ENCODE measurements around the gene POP7.
A peak's percentile ranks its signal among the peaks of the same experiment; 100 is the strongest.
"Not testable (repeated sequence)": the region's sequence is repeated elsewhere in the genome, so short reads cannot be mapped to it uniquely, and the experiment has no call there.

POP7 gene

DNA sequence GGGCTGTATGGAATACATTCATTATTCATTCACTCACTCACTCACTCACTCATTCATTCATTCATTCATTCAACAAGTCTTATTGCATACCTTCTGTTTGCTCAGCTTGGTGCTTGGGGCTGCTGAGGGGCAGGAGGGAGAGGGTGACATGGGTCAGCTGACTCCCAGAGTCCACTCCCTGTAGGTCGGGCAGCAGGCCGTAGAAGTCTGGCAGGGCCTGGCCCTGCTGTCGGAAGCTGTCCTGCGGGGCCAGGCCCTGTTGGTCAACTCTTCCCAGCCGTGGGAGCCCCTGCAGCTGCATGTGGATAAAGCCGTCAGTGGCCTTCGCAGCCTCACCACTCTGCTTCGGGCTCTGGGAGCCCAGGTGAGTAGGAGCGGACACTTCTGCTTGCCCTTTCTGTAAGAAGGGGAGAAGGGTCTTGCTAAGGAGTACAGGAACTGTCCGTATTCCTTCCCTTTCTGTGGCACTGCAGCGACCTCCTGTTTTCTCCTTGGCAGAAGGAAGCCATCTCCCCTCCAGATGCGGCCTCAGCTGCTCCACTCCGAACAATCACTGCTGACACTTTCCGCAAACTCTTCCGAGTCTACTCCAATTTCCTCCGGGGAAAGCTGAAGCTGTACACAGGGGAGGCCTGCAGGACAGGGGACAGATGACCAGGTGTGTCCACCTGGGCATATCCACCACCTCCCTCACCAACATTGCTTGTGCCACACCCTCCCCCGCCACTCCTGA is 16.7 kb downstream of the POP7 start:
- Histone ChIP-seq H3K9ac (ENCODE audit: low read depth, low read length) (no peak overlapping the region), H3K4me1 (ENCODE audit: control insufficient read depth, insufficient read depth, low read length) (no peaks in the 10 kb centered on the region), H3K4me3 (ENCODE audit: low read depth, low read length) (no peak overlapping the region), H3K36me3 (ENCODE audit: control insufficient read depth, insufficient read depth, low read length) (no peaks in the 10 kb centered on the region), H3K27me3 (ENCODE audit: control insufficient read depth, insufficient read depth, low read length) (peaks cover 22% of the 10 kb centered on the region), H3K9me3 (ENCODE audit: control insufficient read depth, insufficient read depth, low read length) (no peaks in the 10 kb centered on the region)

DNA sequence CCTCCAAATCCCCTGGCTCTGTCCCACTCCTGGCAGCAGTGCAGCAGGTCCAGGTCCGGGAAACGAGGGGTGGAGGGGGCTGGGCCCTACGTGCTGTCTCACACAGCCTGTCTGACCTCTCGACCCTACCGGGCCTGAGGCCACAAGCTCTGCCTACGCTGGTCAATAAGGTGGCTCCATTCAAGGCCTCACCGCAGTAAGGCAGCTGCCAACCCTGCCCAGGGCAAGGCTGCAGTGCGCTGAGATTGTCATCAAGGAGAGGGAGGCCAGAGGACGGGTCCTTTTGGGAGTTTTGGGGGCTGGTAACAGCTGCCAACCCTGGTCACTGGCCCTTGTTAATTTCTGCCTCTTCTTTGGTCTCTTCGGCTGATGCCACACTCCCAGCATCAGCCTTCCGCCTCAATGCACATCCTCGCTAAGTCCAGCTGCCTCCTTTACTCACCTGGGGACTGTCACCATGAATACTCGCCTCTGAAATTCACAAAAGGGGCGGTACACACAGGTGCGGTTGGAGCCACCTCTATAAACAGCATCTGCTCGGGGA is 17.9 kb downstream of the POP7 start:
- Histone ChIP-seq H3K4me3 (ENCODE audit: low read depth, low read length) (no peak overlapping the region), H3K36me3 (ENCODE audit: control insufficient read depth, insufficient read depth, low read length) (no peaks in the 10 kb centered on the region), H3K27me3 (ENCODE audit: control insufficient read depth, insufficient read depth, low read length) (peaks cover 22% of the 10 kb centered on the region)

DNA sequence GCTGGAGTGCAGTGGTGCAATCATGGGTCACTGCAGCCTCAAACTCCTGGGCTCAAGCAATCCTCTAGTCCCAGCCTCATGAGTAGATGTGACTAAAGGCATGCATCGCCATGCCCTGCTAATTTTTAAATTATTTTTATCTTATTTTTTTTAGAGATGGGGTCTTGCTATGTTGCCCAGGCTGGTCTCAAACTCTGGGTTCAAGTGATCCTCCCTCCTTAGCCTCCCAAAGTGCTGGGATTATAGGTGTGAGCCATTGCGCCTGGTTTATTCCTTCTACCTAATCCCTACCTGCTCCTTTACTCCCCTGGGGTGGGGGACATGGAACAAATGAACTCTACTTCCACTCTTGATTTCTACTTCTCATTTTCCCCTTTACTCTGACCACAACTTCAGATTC is 18.4 kb downstream of the POP7 start:
- peaks cover 22% of the 10 kb centered on the region for H3K27me3 ChIP-seq (ENCODE audit: control insufficient read depth, insufficient read depth, low read length)
- H3K9ac ChIP-seq (ENCODE audit: low read depth, low read length); H3K4me3 ChIP-seq (ENCODE audit: low read depth, low read length); H3K4me1 ChIP-seq (ENCODE audit: control insufficient read depth, insufficient read depth, low read length); H3K9me3 ChIP-seq (ENCODE audit: control insufficient read depth, insufficient read depth, low read length); H3K36me3 ChIP-seq (ENCODE audit: control insufficient read depth, insufficient read depth, low read length): not testable (repeated sequence)

More for the DNA sequence above, 17.9 kb downstream of the POP7 start:
- no peaks in the 10 kb centered on the region for H3K9me3 ChIP-seq (ENCODE audit: control insufficient read depth, insufficient read depth, low read length)
- no peaks in the 10 kb centered on the region for H3K4me1 ChIP-seq (ENCODE audit: control insufficient read depth, insufficient read depth, low read length)
- no peak overlapping the region for H3K9ac ChIP-seq (ENCODE audit: low read depth, low read length)

DNA sequence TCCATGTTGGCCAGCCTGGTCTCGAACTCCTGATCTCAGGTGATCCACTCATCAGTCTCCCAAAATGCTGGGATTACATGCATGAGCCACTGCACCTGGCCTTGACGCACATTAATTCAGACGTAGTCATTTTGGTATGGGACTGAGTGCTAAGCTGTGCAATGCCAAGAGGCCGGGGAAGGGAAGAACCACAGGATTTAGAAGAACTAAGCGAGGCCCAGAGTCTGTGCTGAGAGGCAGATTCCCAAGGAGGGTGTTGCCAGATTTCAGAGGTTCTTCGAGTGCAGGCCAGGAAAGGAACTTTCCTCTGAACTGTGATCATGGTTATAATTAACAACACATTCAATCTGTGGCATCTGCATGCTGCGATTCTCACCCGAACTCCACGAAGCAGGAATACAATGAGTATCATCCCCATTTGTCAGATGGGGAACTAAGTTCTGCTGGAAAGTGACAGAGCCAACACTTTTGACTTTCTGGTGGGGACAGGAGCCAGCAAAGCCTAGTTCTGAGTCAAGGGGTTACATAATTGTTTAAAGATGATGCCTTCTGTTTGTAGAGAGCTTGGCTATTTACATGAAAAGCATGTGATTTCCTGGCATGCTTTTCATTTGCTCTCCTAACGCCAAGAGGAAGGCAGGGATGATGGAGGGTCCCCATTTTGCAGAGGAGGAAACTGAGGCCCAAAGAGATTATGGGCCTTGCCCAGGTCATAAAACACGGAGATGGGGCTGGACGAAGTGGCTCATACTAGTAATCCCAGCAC is 21.3 kb downstream of the POP7 start:
- Histone ChIP-seq H3K36me3 (ENCODE audit: control insufficient read depth, insufficient read depth, low read length) (no peaks in the 10 kb centered on the region), H3K9me3 (ENCODE audit: control insufficient read depth, insufficient read depth, low read length) (no peaks in the 10 kb centered on the region), H3K9ac (ENCODE audit: low read depth, low read length) (no peak overlapping the region), H3K4me1 (ENCODE audit: control insufficient read depth, insufficient read depth, low read length) (no peaks in the 10 kb centered on the region), H3K27me3 (ENCODE audit: control insufficient read depth, insufficient read depth, low read length) (no peaks in the 10 kb centered on the region), H3K4me3 (ENCODE audit: low read depth, low read length) (no peak overlapping the region)

DNA sequence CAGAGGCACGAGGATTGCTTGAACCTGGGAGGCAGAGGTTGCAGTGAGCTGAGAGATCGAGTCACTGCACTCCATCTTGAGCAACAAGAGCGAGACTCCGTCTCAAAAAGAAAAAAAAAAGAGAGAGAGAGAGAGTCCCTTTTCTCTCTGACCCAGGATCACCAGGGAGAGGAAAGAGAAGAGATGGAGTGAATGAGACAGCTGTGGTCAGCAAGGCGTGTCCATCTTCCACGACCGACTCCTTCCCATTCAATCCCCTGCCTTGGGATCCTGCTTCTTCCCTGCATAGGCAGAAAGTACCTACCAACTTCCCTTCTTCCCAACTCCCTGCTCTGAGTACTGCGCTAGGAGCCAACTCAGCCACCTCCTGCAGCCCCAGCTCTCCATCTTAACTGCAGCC is 22.3 kb downstream of the POP7 start:
- Histone ChIP-seq H3K4me3 (ENCODE audit: low read depth, low read length) (no peak overlapping the region), H3K9me3 (ENCODE audit: control insufficient read depth, insufficient read depth, low read length) (no peaks in the 10 kb centered on the region), H3K27me3 (ENCODE audit: control insufficient read depth, insufficient read depth, low read length) (no peaks in the 10 kb centered on the region), H3K36me3 (ENCODE audit: control insufficient read depth, insufficient read depth, low read length) (no peaks in the 10 kb centered on the region), H3K9ac (ENCODE audit: low read depth, low read length) (no peak overlapping the region), H3K4me1 (ENCODE audit: control insufficient read depth, insufficient read depth, low read length) (no peaks in the 10 kb centered on the region)

DNA sequence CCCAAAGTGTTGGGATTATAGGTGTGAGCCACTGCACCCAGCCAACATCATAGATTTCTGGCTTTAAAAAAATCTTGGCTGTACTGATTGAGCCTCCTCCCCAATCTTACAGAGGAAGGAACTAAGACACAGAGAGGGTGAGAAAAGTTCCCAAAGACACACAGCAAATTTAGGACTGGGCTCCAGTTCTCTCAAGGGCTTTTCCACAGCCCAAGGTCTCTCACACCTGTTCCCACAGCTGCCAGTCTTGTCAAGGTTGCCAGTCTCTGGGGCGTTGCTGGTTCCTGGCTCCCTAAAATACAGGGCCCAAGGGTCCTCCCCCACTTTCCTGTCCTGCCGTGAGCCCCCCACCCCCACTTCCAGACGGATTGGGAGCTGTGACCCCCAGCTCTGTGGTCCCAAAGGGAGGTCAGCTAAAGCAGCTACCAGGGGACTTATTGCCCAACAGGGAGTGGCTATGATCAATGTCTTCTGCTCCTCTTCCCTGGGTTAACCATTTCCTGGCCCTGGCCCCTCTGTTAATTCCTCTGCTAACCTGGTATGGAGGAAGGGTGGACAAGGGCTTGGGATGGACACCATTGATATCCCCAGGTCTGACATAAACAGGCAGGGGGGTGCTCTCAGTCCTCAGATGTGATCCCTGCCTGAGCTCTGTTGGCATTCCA is 24.3 kb downstream of the POP7 start:
- Histone ChIP-seq H3K9ac (ENCODE audit: low read depth, low read length) (no peak overlapping the region), H3K4me1 (ENCODE audit: control insufficient read depth, insufficient read depth, low read length) (no peaks in the 10 kb centered on the region), H3K36me3 (ENCODE audit: control insufficient read depth, insufficient read depth, low read length) (no peaks in the 10 kb centered on the region), H3K4me3 (ENCODE audit: low read depth, low read length) (no peak overlapping the region), H3K9me3 (ENCODE audit: control insufficient read depth, insufficient read depth, low read length) (no peaks in the 10 kb centered on the region), H3K27me3 (ENCODE audit: control insufficient read depth, insufficient read depth, low read length) (no peaks in the 10 kb centered on the region)

DNA sequence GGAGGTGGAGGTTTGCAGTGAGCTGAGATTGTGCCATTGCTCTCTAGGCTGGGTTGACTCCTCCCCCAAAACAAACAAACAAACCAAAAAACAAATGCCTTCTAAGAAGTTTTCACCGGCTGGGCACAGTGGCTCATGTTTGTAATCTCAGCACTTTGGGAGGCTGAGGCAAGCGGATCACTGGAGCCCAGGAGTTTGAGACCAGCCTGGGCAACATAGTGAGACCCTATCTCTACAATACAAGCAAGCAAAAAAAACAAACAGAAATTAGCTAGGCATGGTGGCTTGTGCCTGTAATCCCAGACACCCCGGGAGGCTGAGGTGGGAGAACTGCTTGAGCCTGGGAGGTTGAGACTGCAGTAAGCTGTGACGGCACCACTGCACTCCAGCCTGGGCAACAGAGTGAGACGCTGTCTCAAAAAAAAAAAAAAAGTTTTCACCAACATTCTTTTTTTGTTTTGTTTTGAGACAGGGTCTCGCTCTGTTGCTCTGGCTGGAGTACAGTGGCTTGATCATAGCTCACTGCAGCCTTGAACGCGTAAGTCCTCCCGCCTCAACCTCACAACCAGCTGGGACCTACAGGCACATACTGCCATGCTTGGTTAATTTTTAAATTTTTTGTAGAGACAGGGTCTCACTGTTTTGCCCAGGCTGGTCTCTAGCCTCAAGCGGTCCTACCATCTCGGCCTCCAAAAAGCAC is 26.2 kb downstream of the POP7 start:
- no peak overlapping the region for H3K9ac ChIP-seq (ENCODE audit: low read depth, low read length)
- H3K4me3 ChIP-seq (ENCODE audit: low read depth, low read length) = no peak overlapping the region
- no peaks in the 10 kb centered on the region for H3K36me3 ChIP-seq (ENCODE audit: control insufficient read depth, insufficient read depth, low read length)
- no peaks in the 10 kb centered on the region for H3K9me3 ChIP-seq (ENCODE audit: control insufficient read depth, insufficient read depth, low read length)
- no peaks in the 10 kb centered on the region for H3K27me3 ChIP-seq (ENCODE audit: control insufficient read depth, insufficient read depth, low read length)
- no peaks in the 10 kb centered on the region for H3K4me1 ChIP-seq (ENCODE audit: control insufficient read depth, insufficient read depth, low read length)

DNA sequence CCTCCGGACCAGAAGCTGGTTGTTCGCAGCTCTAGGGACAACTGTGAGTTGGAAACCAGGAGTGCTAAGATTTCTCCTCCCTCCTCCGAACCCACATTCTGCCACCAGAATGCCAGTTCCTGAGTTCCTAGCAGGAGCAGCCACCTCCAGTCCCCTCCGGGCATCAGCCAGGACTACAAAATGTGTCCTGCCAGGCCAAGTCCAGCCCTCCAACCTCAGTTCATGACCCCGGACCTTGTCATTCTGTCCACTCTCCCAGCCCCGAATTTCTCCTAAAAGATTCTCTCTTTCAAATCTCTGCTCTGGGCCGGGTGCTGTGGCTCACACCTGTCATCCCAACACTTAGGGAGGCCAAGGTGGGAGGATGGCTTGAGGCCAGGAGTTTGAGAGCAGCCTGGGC is 29.8 kb downstream of the POP7 start:
- Histone ChIP-seq H3K4me3 (ENCODE audit: low read depth, low read length) (no peak overlapping the region), H3K27me3 (ENCODE audit: control insufficient read depth, insufficient read depth, low read length) (no peaks in the 10 kb centered on the region), H3K4me1 (ENCODE audit: control insufficient read depth, insufficient read depth, low read length) (no peaks in the 10 kb centered on the region), H3K36me3 (ENCODE audit: control insufficient read depth, insufficient read depth, low read length) (no peaks in the 10 kb centered on the region), H3K9me3 (ENCODE audit: control insufficient read depth, insufficient read depth, low read length) (no peaks in the 10 kb centered on the region), H3K9ac (ENCODE audit: low read depth, low read length) (no peak overlapping the region)

DNA sequence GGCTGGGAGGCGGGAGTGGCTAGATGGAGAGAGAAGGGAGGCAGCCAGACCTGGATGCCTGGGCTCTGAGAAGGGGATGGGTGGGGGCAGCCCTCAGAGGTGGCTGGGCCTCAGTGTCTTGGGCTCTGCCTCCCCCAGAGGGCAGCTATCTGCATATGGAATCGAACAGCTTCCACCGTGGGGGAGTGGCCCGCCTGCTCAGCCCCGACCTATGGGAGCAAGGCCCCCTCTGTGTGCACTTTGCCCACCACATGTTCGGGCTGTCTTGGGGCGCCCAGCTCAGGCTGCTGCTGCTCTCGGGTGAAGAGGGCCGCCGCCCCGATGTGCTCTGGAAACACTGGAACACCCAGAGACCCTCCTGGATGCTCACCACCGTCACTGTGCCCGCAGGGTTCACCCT is 30.8 kb downstream of the POP7 start:
- Histone ChIP-seq H3K27me3 (ENCODE audit: control insufficient read depth, insufficient read depth, low read length) (no peaks in the 10 kb centered on the region), H3K9ac (ENCODE audit: low read depth, low read length) (no peak overlapping the region), H3K4me1 (ENCODE audit: control insufficient read depth, insufficient read depth, low read length) (no peaks in the 10 kb centered on the region), H3K4me3 (ENCODE audit: low read depth, low read length) (no peak overlapping the region), H3K36me3 (ENCODE audit: control insufficient read depth, insufficient read depth, low read length) (no peaks in the 10 kb centered on the region), H3K9me3 (ENCODE audit: control insufficient read depth, insufficient read depth, low read length) (no peaks in the 10 kb centered on the region)

DNA sequence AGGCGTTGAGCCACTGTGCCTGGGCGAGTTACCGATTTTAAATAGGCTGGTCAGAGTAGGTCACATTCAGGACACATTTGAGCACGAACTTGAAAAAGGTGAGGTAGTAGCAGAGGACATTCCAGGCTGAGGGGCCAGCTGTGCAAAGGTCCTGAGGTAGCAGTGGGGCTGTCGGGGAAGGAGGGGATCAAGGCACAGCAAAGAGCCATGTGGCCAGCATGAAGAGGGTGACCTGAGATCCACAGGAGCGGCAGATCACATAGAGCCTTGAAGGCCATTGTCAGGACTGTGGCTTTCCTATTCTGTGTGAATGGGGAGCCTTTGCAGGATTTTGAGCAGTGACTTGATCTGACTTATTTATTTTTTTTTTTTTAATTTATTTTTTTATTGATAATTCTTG is 34.0 kb downstream of the POP7 start:
- H3K27me3 ChIP-seq (ENCODE audit: control insufficient read depth, insufficient read depth, low read length) = no peaks in the 10 kb centered on the region
- no peaks in the 10 kb centered on the region for H3K4me1 ChIP-seq (ENCODE audit: control insufficient read depth, insufficient read depth, low read length)

DNA sequence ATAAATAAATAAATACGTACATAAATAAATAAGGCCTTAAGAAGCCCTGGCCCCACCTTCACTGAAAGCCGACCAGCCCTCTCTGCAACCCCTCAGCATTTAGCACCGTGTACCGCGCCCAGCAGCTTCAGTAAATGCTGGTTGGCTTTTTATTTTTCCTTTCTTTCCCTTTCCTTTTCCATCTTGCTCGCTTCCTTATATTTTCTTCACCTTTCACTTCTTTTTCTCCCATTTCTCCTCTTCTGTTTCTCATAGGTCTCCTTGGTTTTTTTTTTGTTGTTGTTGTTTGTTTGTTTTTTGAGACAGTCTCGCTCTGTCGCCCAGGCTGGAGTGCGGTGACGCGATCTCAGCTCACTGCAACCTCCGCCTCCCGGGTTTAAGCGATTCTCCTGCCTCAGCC is 38.7 kb downstream of the POP7 start:
- H3K36me3 ChIP-seq (ENCODE audit: control insufficient read depth, insufficient read depth, low read length) = no peaks in the 10 kb centered on the region
- no peaks in the 10 kb centered on the region for H3K4me1 ChIP-seq (ENCODE audit: control insufficient read depth, insufficient read depth, low read length)
- H3K9me3 ChIP-seq (ENCODE audit: control insufficient read depth, insufficient read depth, low read length) = no peaks in the 10 kb centered on the region
- H3K27me3 ChIP-seq (ENCODE audit: control insufficient read depth, insufficient read depth, low read length) = no peaks in the 10 kb centered on the region
- H3K4me3 ChIP-seq (ENCODE audit: low read depth, low read length) = peak overlapping the region; percentile 53
- no peak overlapping the region for H3K9ac ChIP-seq (ENCODE audit: low read depth, low read length)

More for the DNA sequence above, 34.0 kb downstream of the POP7 start:
- H3K4me3 ChIP-seq (ENCODE audit: low read depth, low read length) = no peak overlapping the region
- H3K9ac ChIP-seq (ENCODE audit: low read depth, low read length) = no peak overlapping the region
- no peaks in the 10 kb centered on the region for H3K36me3 ChIP-seq (ENCODE audit: control insufficient read depth, insufficient read depth, low read length)
- H3K9me3 ChIP-seq (ENCODE audit: control insufficient read depth, insufficient read depth, low read length) = no peaks in the 10 kb centered on the region
